H1 (cell line): ENCODE measurements around the gene MSH5. TPM values are rescaled to one million over a fixed set of nuclear protein-coding genes. Genes with fewer than 3 reads are reported as not detected.

ENCODE experiments used
- BRCA1 ChIP-seq: IDR thresholded peaks from 2 replicates; pipeline ENCODE4 v1.6.1; 2012; ENCODE audit warnings: low read depth, low read length, improper control_type of control experiment
- CREB1 ChIP-seq: IDR thresholded peaks from 2 replicates; pipeline ENCODE4 v1.6.1; 2012; ENCODE audit warnings: inconsistent platforms
- SP1 ChIP-seq: IDR thresholded peaks from 2 replicates; pipeline ENCODE4 v1.6.1; 2011; ENCODE audit warnings: low read depth, low read length
- SUZ12 ChIP-seq: fragments of 200-600 bp; sonication (generic); IDR thresholded peaks from 2 replicates; pipeline ENCODE4 v1.6.1; 2012; ENCODE audit warnings: mild to moderate bottlenecking, inconsistent platforms, low read length, moderate library complexity, mixed read lengths
- TCF12 ChIP-seq: IDR thresholded peaks from 2 replicates; pipeline ENCODE4 v1.6.1; 2011; ENCODE audit warnings: low read depth, mild to moderate bottlenecking, low read length
- ZNF274 ChIP-seq: IDR thresholded peaks from 2 replicates; pipeline ENCODE4 v1.7.0; 2012; ENCODE audit warnings: low read length, borderline replicate concordance; ENCODE audit errors: extremely low read depth
- polyA plus RNA-seq, 7 experiments: library from polyadenylated mRNA; depleted of rRNA in 3 of 7; stranded (reverse) in 5 of 7; unstranded in 2 of 7; fragments of >200 nt in 5 of 7; fragments of 200-250 nt in 2 of 7; gene quantifications; 1 replicate in 5 of 7; 2 replicates in 1 of 7; 4 replicates in 1 of 7; pipeline versions ENCODE4 v1.2.1 to v1.2.3, GENCODE V29; 2011 to 2013; ENCODE audit warnings: missing spikeins in 2 of 7, mixed read lengths in 2 of 7
- total RNA-seq: library from RNA; stranded (reverse); fragmentation: NEBNext Ultra II Directional; extraction: Animal tissue kit (Norgen Biotek cat#: 25700); gene quantifications from 2 replicates; pipeline ENCODE4 v1.2.1, GENCODE V29; 2021
- TF ChIP-seq, protein P1 (sequence below): fragments of 300-600 bp; sonication (generic); IDR thresholded peaks from 2 replicates; pipeline ENCODE4 v1.7.1; 2012; ENCODE audit warnings: low read length, moderate library complexity, mild to moderate bottlenecking, inconsistent platforms; ENCODE audit not compliant: insufficient replicate concordance
- TF ChIP-seq, protein P2 (sequence below): IDR thresholded peaks from 2 replicates; pipeline ENCODE4 v1.6.1; 2012; ENCODE audit warnings: low read length, inconsistent platforms

The MSH5 gene
- total and polyA plus RNA-seq, 2 of the 8 experiments (the other 6 are each of a cell fraction or from before 2014, with no cell fraction given): 25.3 to 26.5 TPM

DNA sequence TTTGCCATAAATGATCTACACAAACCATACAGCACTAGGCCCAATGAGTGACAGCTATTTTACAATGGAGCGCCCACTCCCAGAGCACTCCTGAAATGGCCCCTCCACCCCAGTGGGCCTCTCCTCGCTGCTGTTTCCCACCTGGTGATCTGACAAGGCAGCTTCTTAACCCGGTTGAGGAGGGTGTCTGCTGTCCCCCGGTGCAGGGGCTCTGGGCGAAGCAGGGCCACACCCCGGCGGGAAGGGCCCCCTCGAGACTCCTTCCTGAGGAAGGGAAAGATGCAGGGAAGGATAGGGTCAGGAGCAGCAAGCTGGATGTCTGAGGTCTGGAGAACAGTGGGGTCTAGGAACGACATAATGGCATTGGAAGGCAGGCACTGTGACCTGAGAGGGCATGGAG is 46.9 kb upstream of the MSH5 start (continued):
- TF ChIP-seq, protein P1, sequence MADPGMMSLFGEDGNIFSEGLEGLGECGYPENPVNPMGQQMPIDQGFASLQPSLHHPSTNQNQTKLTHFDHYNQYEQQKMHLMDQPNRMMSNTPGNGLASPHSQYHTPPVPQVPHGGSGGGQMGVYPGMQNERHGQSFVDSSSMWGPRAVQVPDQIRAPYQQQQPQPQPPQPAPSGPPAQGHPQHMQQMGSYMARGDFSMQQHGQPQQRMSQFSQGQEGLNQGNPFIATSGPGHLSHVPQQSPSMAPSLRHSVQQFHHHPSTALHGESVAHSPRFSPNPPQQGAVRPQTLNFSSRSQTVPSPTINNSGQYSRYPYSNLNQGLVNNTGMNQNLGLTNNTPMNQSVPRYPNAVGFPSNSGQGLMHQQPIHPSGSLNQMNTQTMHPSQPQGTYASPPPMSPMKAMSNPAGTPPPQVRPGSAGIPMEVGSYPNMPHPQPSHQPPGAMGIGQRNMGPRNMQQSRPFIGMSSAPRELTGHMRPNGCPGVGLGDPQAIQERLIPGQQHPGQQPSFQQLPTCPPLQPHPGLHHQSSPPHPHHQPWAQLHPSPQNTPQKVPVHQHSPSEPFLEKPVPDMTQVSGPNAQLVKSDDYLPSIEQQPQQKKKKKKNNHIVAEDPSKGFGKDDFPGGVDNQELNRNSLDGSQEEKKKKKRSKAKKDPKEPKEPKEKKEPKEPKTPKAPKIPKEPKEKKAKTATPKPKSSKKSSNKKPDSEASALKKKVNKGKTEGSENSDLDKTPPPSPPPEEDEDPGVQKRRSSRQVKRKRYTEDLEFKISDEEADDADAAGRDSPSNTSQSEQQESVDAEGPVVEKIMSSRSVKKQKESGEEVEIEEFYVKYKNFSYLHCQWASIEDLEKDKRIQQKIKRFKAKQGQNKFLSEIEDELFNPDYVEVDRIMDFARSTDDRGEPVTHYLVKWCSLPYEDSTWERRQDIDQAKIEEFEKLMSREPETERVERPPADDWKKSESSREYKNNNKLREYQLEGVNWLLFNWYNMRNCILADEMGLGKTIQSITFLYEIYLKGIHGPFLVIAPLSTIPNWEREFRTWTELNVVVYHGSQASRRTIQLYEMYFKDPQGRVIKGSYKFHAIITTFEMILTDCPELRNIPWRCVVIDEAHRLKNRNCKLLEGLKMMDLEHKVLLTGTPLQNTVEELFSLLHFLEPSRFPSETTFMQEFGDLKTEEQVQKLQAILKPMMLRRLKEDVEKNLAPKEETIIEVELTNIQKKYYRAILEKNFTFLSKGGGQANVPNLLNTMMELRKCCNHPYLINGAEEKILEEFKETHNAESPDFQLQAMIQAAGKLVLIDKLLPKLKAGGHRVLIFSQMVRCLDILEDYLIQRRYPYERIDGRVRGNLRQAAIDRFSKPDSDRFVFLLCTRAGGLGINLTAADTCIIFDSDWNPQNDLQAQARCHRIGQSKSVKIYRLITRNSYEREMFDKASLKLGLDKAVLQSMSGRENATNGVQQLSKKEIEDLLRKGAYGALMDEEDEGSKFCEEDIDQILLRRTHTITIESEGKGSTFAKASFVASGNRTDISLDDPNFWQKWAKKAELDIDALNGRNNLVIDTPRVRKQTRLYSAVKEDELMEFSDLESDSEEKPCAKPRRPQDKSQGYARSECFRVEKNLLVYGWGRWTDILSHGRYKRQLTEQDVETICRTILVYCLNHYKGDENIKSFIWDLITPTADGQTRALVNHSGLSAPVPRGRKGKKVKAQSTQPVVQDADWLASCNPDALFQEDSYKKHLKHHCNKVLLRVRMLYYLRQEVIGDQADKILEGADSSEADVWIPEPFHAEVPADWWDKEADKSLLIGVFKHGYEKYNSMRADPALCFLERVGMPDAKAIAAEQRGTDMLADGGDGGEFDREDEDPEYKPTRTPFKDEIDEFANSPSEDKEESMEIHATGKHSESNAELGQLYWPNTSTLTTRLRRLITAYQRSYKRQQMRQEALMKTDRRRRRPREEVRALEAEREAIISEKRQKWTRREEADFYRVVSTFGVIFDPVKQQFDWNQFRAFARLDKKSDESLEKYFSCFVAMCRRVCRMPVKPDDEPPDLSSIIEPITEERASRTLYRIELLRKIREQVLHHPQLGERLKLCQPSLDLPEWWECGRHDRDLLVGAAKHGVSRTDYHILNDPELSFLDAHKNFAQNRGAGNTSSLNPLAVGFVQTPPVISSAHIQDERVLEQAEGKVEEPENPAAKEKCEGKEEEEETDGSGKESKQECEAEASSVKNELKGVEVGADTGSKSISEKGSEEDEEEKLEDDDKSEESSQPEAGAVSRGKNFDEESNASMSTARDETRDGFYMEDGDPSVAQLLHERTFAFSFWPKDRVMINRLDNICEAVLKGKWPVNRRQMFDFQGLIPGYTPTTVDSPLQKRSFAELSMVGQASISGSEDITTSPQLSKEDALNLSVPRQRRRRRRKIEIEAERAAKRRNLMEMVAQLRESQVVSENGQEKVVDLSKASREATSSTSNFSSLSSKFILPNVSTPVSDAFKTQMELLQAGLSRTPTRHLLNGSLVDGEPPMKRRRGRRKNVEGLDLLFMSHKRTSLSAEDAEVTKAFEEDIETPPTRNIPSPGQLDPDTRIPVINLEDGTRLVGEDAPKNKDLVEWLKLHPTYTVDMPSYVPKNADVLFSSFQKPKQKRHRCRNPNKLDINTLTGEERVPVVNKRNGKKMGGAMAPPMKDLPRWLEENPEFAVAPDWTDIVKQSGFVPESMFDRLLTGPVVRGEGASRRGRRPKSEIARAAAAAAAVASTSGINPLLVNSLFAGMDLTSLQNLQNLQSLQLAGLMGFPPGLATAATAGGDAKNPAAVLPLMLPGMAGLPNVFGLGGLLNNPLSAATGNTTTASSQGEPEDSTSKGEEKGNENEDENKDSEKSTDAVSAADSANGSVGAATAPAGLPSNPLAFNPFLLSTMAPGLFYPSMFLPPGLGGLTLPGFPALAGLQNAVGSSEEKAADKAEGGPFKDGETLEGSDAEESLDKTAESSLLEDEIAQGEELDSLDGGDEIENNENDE: no peak
- TF ChIP-seq SP1 (no peak), SUZ12 (no peak), TCF12 (no peak), ZNF274 (no peak), CREB1 (no peak), BRCA1 (no peak)
- TF ChIP-seq, protein P2, sequence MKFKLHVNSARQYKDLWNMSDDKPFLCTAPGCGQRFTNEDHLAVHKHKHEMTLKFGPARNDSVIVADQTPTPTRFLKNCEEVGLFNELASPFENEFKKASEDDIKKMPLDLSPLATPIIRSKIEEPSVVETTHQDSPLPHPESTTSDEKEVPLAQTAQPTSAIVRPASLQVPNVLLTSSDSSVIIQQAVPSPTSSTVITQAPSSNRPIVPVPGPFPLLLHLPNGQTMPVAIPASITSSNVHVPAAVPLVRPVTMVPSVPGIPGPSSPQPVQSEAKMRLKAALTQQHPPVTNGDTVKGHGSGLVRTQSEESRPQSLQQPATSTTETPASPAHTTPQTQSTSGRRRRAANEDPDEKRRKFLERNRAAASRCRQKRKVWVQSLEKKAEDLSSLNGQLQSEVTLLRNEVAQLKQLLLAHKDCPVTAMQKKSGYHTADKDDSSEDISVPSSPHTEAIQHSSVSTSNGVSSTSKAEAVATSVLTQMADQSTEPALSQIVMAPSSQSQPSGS: no peak
